HG03139 (cell line): ENCODE measurements around the gene DSC1.
"Not testable (repeated sequence)": the region's sequence is repeated elsewhere in the genome, so short reads cannot be mapped to it uniquely, and the experiment has no call there.

Experiments used
- ATAC-seq: cut with Tn5 transposase; IDR thresholded peaks from one replicate; pipeline ENCODE4 v1.9.1; 2021; ENCODE audit not compliant: unreplicated experiment

Gene DSC1

GRCh38 chr18:31162825-31163435 is at the start of gene DSC1:
Gene DSC1, minus strand, starts transcription at chr18:31162856. Its CDS starts 262 bp downstream, at chr18:31162594.
- ATAC-seq: no peak

GRCh38 chr18:31211047-31211446 is 48.4 kb upstream of the DSC1 start:
- no peak for ATAC-seq

- no peak for ATAC-seq
These were observed 46.4 kb upstream of the DSC1 start for GRCh38 chr18:31209041-31209440.

GRCh38 chr18:31207391-31207790 is 44.7 kb upstream of the DSC1 start:
- ATAC-seq: no peak

GRCh38 chr18:31206787-31207381 is 44.2 kb upstream of the DSC1 start:
- ATAC-seq: peak; percentile 88

- ATAC-seq: no peak
These were observed 43.4 kb upstream of the DSC1 start for GRCh38 chr18:31206071-31206470.

- no peak for ATAC-seq
These were observed 42.6 kb upstream of the DSC1 start for GRCh38 chr18:31205273-31205672.

GRCh38 chr18:31204833-31205232 is 42.2 kb upstream of the DSC1 start:
- no peak for ATAC-seq

- ATAC-seq: no peak
These were observed 41.5 kb upstream of the DSC1 start for GRCh38 chr18:31204166-31204565.

- no peak for ATAC-seq
These were observed 41.1 kb upstream of the DSC1 start for GRCh38 chr18:31203794-31204148.

- no peak for ATAC-seq
These were observed 40.6 kb upstream of the DSC1 start for GRCh38 chr18:31203096-31203793.

GRCh38 chr18:31199190-31199769 is 36.6 kb upstream of the DSC1 start:
- ATAC-seq: no peak

GRCh38 chr18:31197676-31198075 is 35.0 kb upstream of the DSC1 start:
- no peak for ATAC-seq

- ATAC-seq: no peak
These were observed 32.4 kb upstream of the DSC1 start for GRCh38 chr18:31195063-31195462.

GRCh38 chr18:31192086-31192776 is 29.6 kb upstream of the DSC1 start:
- ATAC-seq: no peak

GRCh38 chr18:31190919-31191318 is 28.3 kb upstream of the DSC1 start:
- no peak for ATAC-seq

GRCh38 chr18:31189757-31190156 is 27.1 kb upstream of the DSC1 start:
- no peak for ATAC-seq

- ATAC-seq: no peak
These were observed 22.7 kb upstream of the DSC1 start for GRCh38 chr18:31185186-31185950.

- ATAC-seq: no peak
These were observed 20.6 kb upstream of the DSC1 start for GRCh38 chr18:31183302-31183701.

GRCh38 chr18:31177369-31177768 is 14.7 kb upstream of the DSC1 start:
- not testable (repeated sequence) for ATAC-seq

- ATAC-seq: no peak
These were observed 13.9 kb upstream of the DSC1 start for GRCh38 chr18:31176531-31176930.
